ENCODE measurements around the gene BATF3.

GRCh38 chr1:212647004-212647403 is 52.6 kb downstream of the BATF3 start:
- no peak for TF ChIP-seq POLR2A (IDR thresholded peaks at IDR 0.05)
- no peak for TF ChIP-seq CTCF (IDR thresholded peaks at IDR 0.05)
